Adrenal gland (tissue), 12 donors: ENCODE data around the gene ABL2. TPM values are rescaled to one million over a fixed set of nuclear protein-coding genes. Genes with fewer than 3 reads are reported as not detected.
"Not testable (repeated sequence)": the region's sequence is repeated elsewhere in the genome, so short reads cannot be mapped to it uniquely, and the experiment has no call there.

Source experiments
- DNase-seq, 7 donors: peaks; one replicate each; pipeline ENCODE4 v3.0.0-alpha.2; 2019 to 2020
- H3K27ac ChIP-seq, 5 donors: fragments of 200-600 bp; sonication (generic) in 4 of 5; 1 replicate in 3 of 5; 2 replicates in 2 of 5; pipeline versions ENCODE4 v1.5.1 to v1.8.0; 2016 to 2020; ENCODE audit warnings: mild to moderate bottlenecking in 1 of 5
- H3K27me3 ChIP-seq: fragments of 200-600 bp; 2 replicates; pipeline ENCODE4 v1.8.0; 2021
- H3K36me3 ChIP-seq, 2 donors: fragments of 200-600 bp; replicated peaks in 1 of 2; 1 replicate in 1 of 2; 2 replicates in 1 of 2; pipeline versions ENCODE4 v1.5.1 to v1.8.0; 2018 to 2022
- H3K4me1 ChIP-seq, 2 donors: fragments of 200-600 bp; replicated peaks in 1 of 2; 1 replicate in 1 of 2; 2 replicates in 1 of 2; pipeline versions ENCODE4 v1.5.1 to v1.8.0; 2018 to 2021
- H3K4me3 ChIP-seq, 4 donors: fragments of 200-600 bp; sonication (generic) in 3 of 4; one replicate each; pipeline ENCODE4 v1.5.1; 2016 to 2018
- H3K9me3 ChIP-seq, 3 donors: fragments of 200-600 bp; sonication (generic) in 1 of 3; replicated peaks in 1 of 3; 1 replicate in 2 of 3; 2 replicates in 1 of 3; pipeline versions ENCODE4 v1.5.1 to v1.8.0; 2016 to 2021
- POLR2A ChIP-seq, 2 donors: fragments of 450-650 bp; IDR thresholded peaks; one replicate each; pipeline ENCODE4 v1.6.1; 2017; ENCODE audit warnings: antibody characterized with exemption in 2 of 2, mild to moderate bottlenecking in 2 of 2, moderate library complexity in 1 of 2
- whole genome bisulfite sequencing, 4 donors: extraction: QIAGEN DNeasy Blood & Tissue Kit in 2 of 4; methylation state at CpG; one replicate each; pipeline versions ENCODE4 v1.1.5 to v1.1.7; 2013 to 2017; 5-methylcytosine and 5-hydroxymethylcytosine counted together
- intact Hi-C, 2 donors: fragments of 100-400 bp; cut with DNase I; formaldehyde crosslinking; loops; one replicate each; pipeline versions ENCODE4 v1.14.1 to v1.15.0; 2022 to 2023
- polyA plus RNA-seq, 3 donors: library from polyadenylated mRNA; stranded (reverse); fragments of 200-250 nt in 2 of 3; fragments of 350-450 nt in 1 of 3; fragmentation: Illumina TruSeq in 1 of 3; extraction: RNeasy Lipid Tissue Mini Kit (QIAGEN cat#74804) in 1 of 3; gene quantifications; one replicate each; pipeline ENCODE4 v1.2.3, GENCODE V29; 2013 to 2014
- total RNA-seq, 9 donors: library from RNA; depleted of rRNA in 4 of 9; stranded (reverse); fragments of >200 nt in 4 of 9; fragments of 120-200 nt in 1 of 9; fragmentation: NEBNext Ultra II Directional in 1 of 9; extraction: Animal tissue kit (Norgen Biotek cat#: 25700) in 1 of 9; gene quantifications; one replicate each; pipeline versions ENCODE4 v1.1.0 to v1.2.4, GENCODE V29; 2013 to 2023
- TF ChIP-seq, protein P1 (sequence below), 6 experiments: fragments of 450-650 bp in 4 of 6; fragments of 200-600 bp in 2 of 6; sonication (generic) in 1 of 6; IDR thresholded peaks; 1 replicate in 5 of 6; 2 replicates in 1 of 6; pipeline versions ENCODE4 v1.5.1 to v1.8.0; 2016 to 2021; ENCODE audit warnings: antibody characterized with exemption in 6 of 6, mild to moderate bottlenecking in 2 of 6, moderate library complexity in 1 of 6
- donor health status: healthy with polysubstance abuse.
- donor health status: Bipolar disorder and iron deficiency.
- donor health status: DM: yes; HTN: yes; CAD: no.
- donor health status: DM: no; HTN: no; CAD: no.
- donor health status: DM: no; HTN: no; CAD: no.
- donor health status: DM: yes; HTN: yes; CAD: no.

The ABL2 gene
- total and polyA plus RNA-seq, 12 donors = 2.9 to 21.0 (median 10.0) TPM

DNA sequence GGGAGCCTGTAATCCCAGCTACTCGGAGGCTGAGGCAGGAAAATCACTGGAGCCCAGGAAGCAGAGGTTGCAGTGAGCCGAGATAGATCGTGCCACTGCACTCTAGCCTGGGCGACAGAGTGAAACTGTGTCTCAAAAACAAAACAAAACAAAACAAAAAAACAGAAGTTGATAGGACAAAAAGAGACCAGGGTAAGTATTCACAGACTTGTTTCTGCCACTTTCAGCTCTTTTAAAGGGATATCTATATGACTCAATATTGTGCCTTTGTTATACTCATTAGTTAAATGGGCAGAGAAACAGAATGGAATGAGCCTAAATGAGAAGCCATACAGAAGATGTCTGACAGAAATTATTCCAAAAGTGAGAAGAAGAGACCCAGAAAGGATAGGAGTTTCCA, 23.1 kb upstream of the ABL2 start:
- TF ChIP-seq POLR2A (IDR thresholded peaks at IDR 0.05) = no peak
- TF ChIP-seq, protein P1, sequence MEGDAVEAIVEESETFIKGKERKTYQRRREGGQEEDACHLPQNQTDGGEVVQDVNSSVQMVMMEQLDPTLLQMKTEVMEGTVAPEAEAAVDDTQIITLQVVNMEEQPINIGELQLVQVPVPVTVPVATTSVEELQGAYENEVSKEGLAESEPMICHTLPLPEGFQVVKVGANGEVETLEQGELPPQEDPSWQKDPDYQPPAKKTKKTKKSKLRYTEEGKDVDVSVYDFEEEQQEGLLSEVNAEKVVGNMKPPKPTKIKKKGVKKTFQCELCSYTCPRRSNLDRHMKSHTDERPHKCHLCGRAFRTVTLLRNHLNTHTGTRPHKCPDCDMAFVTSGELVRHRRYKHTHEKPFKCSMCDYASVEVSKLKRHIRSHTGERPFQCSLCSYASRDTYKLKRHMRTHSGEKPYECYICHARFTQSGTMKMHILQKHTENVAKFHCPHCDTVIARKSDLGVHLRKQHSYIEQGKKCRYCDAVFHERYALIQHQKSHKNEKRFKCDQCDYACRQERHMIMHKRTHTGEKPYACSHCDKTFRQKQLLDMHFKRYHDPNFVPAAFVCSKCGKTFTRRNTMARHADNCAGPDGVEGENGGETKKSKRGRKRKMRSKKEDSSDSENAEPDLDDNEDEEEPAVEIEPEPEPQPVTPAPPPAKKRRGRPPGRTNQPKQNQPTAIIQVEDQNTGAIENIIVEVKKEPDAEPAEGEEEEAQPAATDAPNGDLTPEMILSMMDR (IDR thresholded peaks at IDR 0.05) = no peak
- Histone ChIP-seq H3K4me1 (no peaks in the 10 kb centered on the region), H3K27ac (no peak overlapping the region), H3K4me3 (no peak overlapping the region), H3K36me3 (no peaks in the 10 kb centered on the region), H3K27me3 (no peaks in the 10 kb centered on the region), H3K9me3 (no peaks in the 10 kb centered on the region)
- DNase-seq = no peak
- intact Hi-C loops = loop anchor here in 1 of 2 donors (10.0 kb wide), 1 partner anchor 122 kb away; no protein-coding TSS in a partner anchor
- 72 to 91% (median 84%) methylated on average over 4 of the region's 4 CpGs for WGBS, 4 donors

DNA sequence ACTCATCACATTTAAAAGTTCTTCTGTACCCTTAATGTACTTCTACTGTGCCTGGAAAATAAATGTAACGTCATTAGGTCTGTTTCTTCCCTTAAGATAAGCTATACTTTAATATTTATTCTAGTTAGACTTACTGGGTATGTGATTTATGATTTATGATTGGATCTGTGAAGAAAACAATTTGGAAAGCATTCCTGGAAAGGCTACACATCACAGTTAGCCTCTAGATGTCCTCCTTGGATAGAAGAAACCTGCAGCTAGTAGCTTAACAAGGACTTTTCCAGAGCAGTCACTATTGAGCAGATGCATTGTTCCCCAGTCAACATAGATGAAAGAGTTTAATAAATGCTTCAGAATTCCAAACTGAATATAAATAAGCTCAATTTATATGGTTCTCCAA, 22.2 kb upstream of the ABL2 start:
- TF ChIP-seq, protein P1 (IDR thresholded peaks at IDR 0.05) = peak; percentile 17 to 75 (median 58)
- no peak for TF ChIP-seq POLR2A (IDR thresholded peaks at IDR 0.05)
- DNase-seq = peak in 2 of 7 donors; percentile 12 to 20

DNA sequence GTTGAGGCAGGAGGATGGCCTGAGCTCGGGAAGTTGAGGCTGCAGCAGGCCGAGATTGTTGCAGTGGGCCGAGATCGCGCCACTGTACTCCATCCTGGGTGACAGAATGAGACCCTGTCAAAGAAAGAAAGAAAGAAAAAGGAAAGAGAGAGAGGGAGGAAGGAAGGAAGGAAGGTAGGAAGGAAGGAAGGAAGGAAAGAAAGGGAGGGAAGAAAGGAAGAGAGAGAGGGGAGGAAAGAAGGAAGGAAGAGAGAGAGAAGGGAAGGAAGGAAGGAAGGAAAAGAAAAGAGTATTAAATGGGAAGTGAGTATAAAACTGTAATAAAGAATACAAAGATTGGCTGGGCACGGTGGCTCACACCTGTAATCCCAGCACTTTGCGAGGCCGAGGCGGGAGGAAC, 18.4 kb upstream of the ABL2 start:
- Histone ChIP-seq H3K9me3 (no peaks in the 10 kb centered on the region), H3K4me1 (no peaks in the 10 kb centered on the region), H3K4me3 (no peak overlapping the region), H3K36me3 (no peaks in the 10 kb centered on the region), H3K27me3 (no peaks in the 10 kb centered on the region), H3K27ac (no peak overlapping the region)
- WGBS, 4 donors = 81 to 89% (median 84%) methylated on average over 9 of the region's 9 CpGs
- no peak for DNase-seq
- intact Hi-C loops = loop anchor here in 1 of 2 donors (2.0 kb wide), 1 partner anchor 123 kb away; no protein-coding TSS in a partner anchor
- no peak for TF ChIP-seq POLR2A (IDR thresholded peaks at IDR 0.05)
- TF ChIP-seq, protein P1 (IDR thresholded peaks at IDR 0.05) = no peak

More for the DNA sequence above, 22.2 kb upstream of the ABL2 start:
- H3K9me3 ChIP-seq = no peaks in the 10 kb centered on the region
- no peaks in the 10 kb centered on the region for H3K27me3 ChIP-seq
- no peak overlapping the region for H3K4me3 ChIP-seq
- H3K4me1 ChIP-seq = no peaks in the 10 kb centered on the region
- WGBS, 4 donors = 4 to 24% (median 13%) methylated on average over 1 of the region's 1 CpG
- no peaks in the 10 kb centered on the region for H3K36me3 ChIP-seq
- intact Hi-C loops = loop anchor here in 1 of 2 donors (10.0 kb wide), 1 partner anchor 123 kb away; no protein-coding TSS in a partner anchor
- H3K27ac ChIP-seq = no peak overlapping the region

DNA sequence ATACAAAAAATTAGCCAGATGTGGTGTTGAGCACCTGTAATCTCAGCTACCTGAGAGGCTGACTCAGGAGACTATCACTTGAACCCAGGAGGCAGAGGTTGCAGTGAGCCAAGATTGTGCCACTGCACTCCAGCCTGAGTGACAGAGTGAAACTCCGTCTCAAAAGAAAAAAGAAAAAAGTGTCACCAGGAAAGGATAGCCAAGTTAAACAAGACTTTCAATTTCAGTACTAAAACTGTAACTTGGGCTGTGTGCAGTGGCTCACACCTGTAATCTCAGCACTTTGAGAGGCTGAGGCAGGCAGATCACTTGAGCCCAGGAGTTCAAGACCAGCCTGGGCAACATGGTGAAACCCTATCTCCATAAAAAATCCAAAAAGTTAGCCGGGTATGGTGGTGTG, 15.9 kb upstream of the ABL2 start:
- 66 to 75% (median 74%) methylated on average over 2 of the region's 2 CpGs for WGBS, 4 donors
- DNase-seq, intact Hi-C loops: not testable (repeated sequence)

DNA sequence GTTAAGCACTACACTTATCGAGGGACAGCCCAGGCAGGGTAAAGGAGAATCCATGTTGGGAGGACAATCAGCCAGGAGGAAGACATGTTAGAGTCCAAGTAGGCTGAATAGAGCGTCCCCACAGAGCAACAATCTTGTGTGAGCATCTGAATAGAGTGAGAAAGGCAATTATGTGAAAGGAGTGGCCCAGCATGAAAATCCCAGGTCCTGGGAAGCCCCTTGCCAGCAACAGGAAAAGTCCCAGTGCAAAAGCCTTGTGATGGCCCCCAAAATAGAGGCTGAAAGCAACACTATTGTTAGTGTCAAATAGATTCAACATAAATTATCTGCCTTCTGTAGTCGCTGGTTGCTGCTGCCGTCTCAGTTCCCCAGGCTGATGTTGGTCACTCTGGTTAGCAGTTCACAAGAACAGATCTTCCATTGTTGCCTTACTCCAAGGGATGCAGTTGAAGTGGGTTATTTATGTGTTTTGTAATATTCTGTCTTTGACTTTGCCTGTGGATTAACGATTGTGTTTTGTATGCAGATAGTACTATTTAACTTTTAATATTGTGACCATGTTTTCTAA, 12.1 kb upstream of the ABL2 start:
- H3K27ac ChIP-seq = no peak overlapping the region
- no peak for DNase-seq
- no peaks in the 10 kb centered on the region for H3K9me3 ChIP-seq
- H3K4me3 ChIP-seq = no peak overlapping the region
- intact Hi-C loops = no loop called here
- H3K27me3 ChIP-seq = no peaks in the 10 kb centered on the region
- H3K36me3 ChIP-seq = no peaks in the 10 kb centered on the region
- WGBS, 4 donors = 72 to 94% (median 76%) methylated on average over 5 of the region's 5 CpGs
- no peaks in the 10 kb centered on the region for H3K4me1 ChIP-seq
- TF ChIP-seq POLR2A (IDR thresholded peaks at IDR 0.05) = no peak
- TF ChIP-seq, protein P1 (IDR thresholded peaks at IDR 0.05) = no peak

More for the DNA sequence above, 15.9 kb upstream of the ABL2 start:
- H3K36me3 ChIP-seq, H3K4me3 ChIP-seq, H3K9me3 ChIP-seq, H3K4me1 ChIP-seq, H3K27me3 ChIP-seq, H3K27ac ChIP-seq: not testable (repeated sequence)
